ENCODE data around the gene NACC2.

Gene NACC2

GRCh38 chr9:136001231-136001630, 93.9 kb downstream of the NACC2 start:
- TF ChIP-seq, protein P1, sequence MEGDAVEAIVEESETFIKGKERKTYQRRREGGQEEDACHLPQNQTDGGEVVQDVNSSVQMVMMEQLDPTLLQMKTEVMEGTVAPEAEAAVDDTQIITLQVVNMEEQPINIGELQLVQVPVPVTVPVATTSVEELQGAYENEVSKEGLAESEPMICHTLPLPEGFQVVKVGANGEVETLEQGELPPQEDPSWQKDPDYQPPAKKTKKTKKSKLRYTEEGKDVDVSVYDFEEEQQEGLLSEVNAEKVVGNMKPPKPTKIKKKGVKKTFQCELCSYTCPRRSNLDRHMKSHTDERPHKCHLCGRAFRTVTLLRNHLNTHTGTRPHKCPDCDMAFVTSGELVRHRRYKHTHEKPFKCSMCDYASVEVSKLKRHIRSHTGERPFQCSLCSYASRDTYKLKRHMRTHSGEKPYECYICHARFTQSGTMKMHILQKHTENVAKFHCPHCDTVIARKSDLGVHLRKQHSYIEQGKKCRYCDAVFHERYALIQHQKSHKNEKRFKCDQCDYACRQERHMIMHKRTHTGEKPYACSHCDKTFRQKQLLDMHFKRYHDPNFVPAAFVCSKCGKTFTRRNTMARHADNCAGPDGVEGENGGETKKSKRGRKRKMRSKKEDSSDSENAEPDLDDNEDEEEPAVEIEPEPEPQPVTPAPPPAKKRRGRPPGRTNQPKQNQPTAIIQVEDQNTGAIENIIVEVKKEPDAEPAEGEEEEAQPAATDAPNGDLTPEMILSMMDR (conservative IDR thresholded peaks at IDR 0.05; ENCODE audit: low read length) = no peak
- no peak overlapping the region for H3K4me3 ChIP-seq (ENCODE audit: low read length)
- no peak for DNase-seq (ENCODE audit: low read depth)

DNA sequence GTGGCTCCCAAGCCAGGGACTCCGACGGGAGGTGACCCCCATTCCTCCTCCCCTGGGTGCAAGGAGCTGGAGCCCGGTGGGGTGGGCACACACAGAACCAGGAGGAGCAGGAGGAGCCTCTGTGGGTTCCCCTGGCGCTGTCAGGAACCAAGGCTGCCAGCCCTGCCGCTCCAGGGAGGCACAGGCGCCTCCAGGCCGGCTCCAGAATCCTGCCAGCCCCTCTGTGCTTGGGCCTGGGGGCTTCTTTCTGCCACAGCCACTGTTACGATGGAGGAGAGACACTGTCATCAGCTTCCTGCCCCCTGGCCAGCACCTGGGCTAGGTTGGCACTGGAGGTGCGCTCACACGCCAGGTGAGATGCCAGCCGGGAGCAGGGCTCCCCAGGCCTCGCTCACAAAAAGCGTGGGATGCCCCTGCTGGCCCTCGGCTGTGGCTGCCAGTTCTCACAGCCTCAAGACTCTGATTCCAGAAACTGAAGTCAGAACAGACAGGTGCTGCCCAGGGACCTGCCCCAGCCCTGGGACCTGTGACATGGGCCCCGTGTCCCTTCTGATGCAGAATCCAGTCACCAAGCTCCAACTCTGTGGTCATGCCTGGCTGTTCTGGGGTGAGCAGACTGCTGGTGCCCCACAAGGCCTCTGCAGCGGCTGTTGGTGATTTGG, 96.5 kb downstream of the NACC2 start:
- H3K4me3 ChIP-seq (ENCODE audit: low read length) = no peak overlapping the region
- no peak for DNase-seq (ENCODE audit: low read depth)
- TF ChIP-seq, protein P1 (conservative IDR thresholded peaks at IDR 0.05; ENCODE audit: low read length) = no peak

DNA sequence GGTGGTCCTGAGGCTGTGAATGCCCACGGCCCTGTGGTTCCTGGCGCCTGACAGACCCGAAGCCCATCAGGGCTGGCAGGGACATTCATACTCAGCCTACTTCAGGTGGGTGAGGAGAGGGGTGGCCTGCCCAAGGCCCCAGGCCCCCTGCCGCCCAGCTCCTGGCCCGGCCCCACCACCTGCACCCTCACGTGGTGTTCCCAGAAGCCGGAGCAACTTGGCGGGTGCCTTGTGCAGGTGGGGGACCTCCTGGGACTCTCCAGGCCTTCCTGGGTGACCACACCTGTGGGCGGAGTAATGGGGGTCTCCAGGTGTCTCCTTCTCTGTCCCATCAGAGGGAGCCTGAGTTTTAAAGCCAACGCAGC, 97.1 kb downstream of the NACC2 start:
- no peak for DNase-seq (ENCODE audit: low read depth)
- TF ChIP-seq, protein P1 (conservative IDR thresholded peaks at IDR 0.05; ENCODE audit: low read length) = no peak
- H3K4me3 ChIP-seq (ENCODE audit: low read length) = no peak overlapping the region

- no peak for DNase-seq (ENCODE audit: low read depth)
- H3K4me3 ChIP-seq (ENCODE audit: low read length) = no peak overlapping the region
- TF ChIP-seq, protein P1 (conservative IDR thresholded peaks at IDR 0.05; ENCODE audit: low read length) = no peak
Observed at GRCh38 chr9:135997090-135998015, 97.7 kb downstream of the NACC2 start.

- TF ChIP-seq, protein P1 (conservative IDR thresholded peaks at IDR 0.05; ENCODE audit: low read length) = no peak
- H3K4me3 ChIP-seq (ENCODE audit: low read length) = no peak overlapping the region
- DNase-seq (ENCODE audit: low read depth) = no peak
Observed at GRCh38 chr9:135995816-135996215, 99.3 kb downstream of the NACC2 start.

GRCh38 chr9:135994501-135995192, 100.4 kb downstream of the NACC2 start:
- TF ChIP-seq, protein P1 (conservative IDR thresholded peaks at IDR 0.05; ENCODE audit: low read length) = no peak
- H3K4me3 ChIP-seq (ENCODE audit: low read length) = no peak overlapping the region

More at GRCh38 chr9:135994501-135995192, 100.4 kb downstream of the NACC2 start:
- DNase-seq (ENCODE audit: low read depth) = no peak

All from AG10803 (cell line).